ENCODE results near the gene DNAL4.

DNAL4 gene

GRCh38 chr22:38766076-38766777 lies 27.7 kb downstream of the DNAL4 start:
- no peaks in the 10 kb centered on the region for H3K4me1 ChIP-seq (ENCODE audit: control insufficient read depth, low read depth, low read length)
- no peak overlapping the region for H3K27ac ChIP-seq (ENCODE audit: low read length)
- H3K9ac ChIP-seq (ENCODE audit: low read length), result no peak overlapping the region
- H3K27me3 ChIP-seq (ENCODE audit: control insufficient read depth, insufficient read depth, low read length), result no peaks in the 10 kb centered on the region
- H3K9me3 ChIP-seq (ENCODE audit: control insufficient read depth, low read depth, low read length), result no peaks in the 10 kb centered on the region
- no peak overlapping the region for H3K4me3 ChIP-seq (ENCODE audit: low read length)
- H3K36me3 ChIP-seq (ENCODE audit: control insufficient read depth, low read depth, low read length), result no peaks in the 10 kb centered on the region

GRCh38 chr22:38762551-38762983 lies 31.4 kb downstream of the DNAL4 start:
- Histone ChIP-seq H3K9me3 (ENCODE audit: control insufficient read depth, low read depth, low read length) (no peaks in the 10 kb centered on the region), H3K4me3 (ENCODE audit: low read length) (no peak overlapping the region), H3K27ac (ENCODE audit: low read length) (no peak overlapping the region), H3K27me3 (ENCODE audit: control insufficient read depth, insufficient read depth, low read length) (no peaks in the 10 kb centered on the region), H3K36me3 (ENCODE audit: control insufficient read depth, low read depth, low read length) (no peaks in the 10 kb centered on the region), H3K4me1 (ENCODE audit: control insufficient read depth, low read depth, low read length) (no peaks in the 10 kb centered on the region), H3K9ac (ENCODE audit: low read length) (no peak overlapping the region)

- no peak overlapping the region for H3K4me3 ChIP-seq (ENCODE audit: low read length)
- H3K9ac ChIP-seq (ENCODE audit: low read length), result no peak overlapping the region
- H3K27ac ChIP-seq (ENCODE audit: low read length), result no peak overlapping the region
Observed at GRCh38 chr22:38761202-38762162, 32.5 kb downstream of the DNAL4 start.

GRCh38 chr22:38760477-38761201 lies 33.3 kb downstream of the DNAL4 start:
- Histone ChIP-seq H3K9me3 (ENCODE audit: control insufficient read depth, low read depth, low read length) (no peaks in the 10 kb centered on the region), H3K9ac (ENCODE audit: low read length) (no peak overlapping the region), H3K27me3 (ENCODE audit: control insufficient read depth, insufficient read depth, low read length) (peaks cover 10% of the 10 kb centered on the region), H3K4me1 (ENCODE audit: control insufficient read depth, low read depth, low read length) (no peaks in the 10 kb centered on the region), H3K36me3 (ENCODE audit: control insufficient read depth, low read depth, low read length) (no peaks in the 10 kb centered on the region), H3K4me3 (ENCODE audit: low read length) (no peak overlapping the region), H3K27ac (ENCODE audit: low read length) (no peak overlapping the region)

More at GRCh38 chr22:38761202-38762162, 32.5 kb downstream of the DNAL4 start:
- H3K36me3 ChIP-seq (ENCODE audit: control insufficient read depth, low read depth, low read length), result no peaks in the 10 kb centered on the region
- no peaks in the 10 kb centered on the region for H3K4me1 ChIP-seq (ENCODE audit: control insufficient read depth, low read depth, low read length)
- peaks cover 8% of the 10 kb centered on the region for H3K27me3 ChIP-seq (ENCODE audit: control insufficient read depth, insufficient read depth, low read length)
- no peaks in the 10 kb centered on the region for H3K9me3 ChIP-seq (ENCODE audit: control insufficient read depth, low read depth, low read length)

GRCh38 chr22:38759005-38759404 lies 34.9 kb downstream of the DNAL4 start:
- Histone ChIP-seq H3K36me3 (ENCODE audit: control insufficient read depth, low read depth, low read length) (no peaks in the 10 kb centered on the region), H3K4me3 (ENCODE audit: low read length) (no peak overlapping the region), H3K27ac (ENCODE audit: low read length) (no peak overlapping the region), H3K9ac (ENCODE audit: low read length) (no peak overlapping the region), H3K9me3 (ENCODE audit: control insufficient read depth, low read depth, low read length) (no peaks in the 10 kb centered on the region), H3K4me1 (ENCODE audit: control insufficient read depth, low read depth, low read length) (peaks cover 4% of the 10 kb centered on the region), H3K27me3 (ENCODE audit: control insufficient read depth, insufficient read depth, low read length) (peaks cover 10% of the 10 kb centered on the region)

GRCh38 chr22:38758276-38758945 lies 35.5 kb downstream of the DNAL4 start:
- Histone ChIP-seq H3K4me1 (ENCODE audit: control insufficient read depth, low read depth, low read length) (peaks cover 5% of the 10 kb centered on the region), H3K27me3 (ENCODE audit: control insufficient read depth, insufficient read depth, low read length) (peaks cover 10% of the 10 kb centered on the region), H3K9me3 (ENCODE audit: control insufficient read depth, low read depth, low read length) (no peaks in the 10 kb centered on the region), H3K4me3 (ENCODE audit: low read length) (no peak overlapping the region), H3K27ac (ENCODE audit: low read length) (no peak overlapping the region), H3K36me3 (ENCODE audit: control insufficient read depth, low read depth, low read length) (no peaks in the 10 kb centered on the region), H3K9ac (ENCODE audit: low read length) (no peak overlapping the region)

- no peaks in the 10 kb centered on the region for H3K9me3 ChIP-seq (ENCODE audit: control insufficient read depth, low read depth, low read length)
- no peak overlapping the region for H3K9ac ChIP-seq (ENCODE audit: low read length)
- peaks cover 10% of the 10 kb centered on the region for H3K27me3 ChIP-seq (ENCODE audit: control insufficient read depth, insufficient read depth, low read length)
- H3K27ac ChIP-seq (ENCODE audit: low read length), result no peak overlapping the region
- peaks cover 5% of the 10 kb centered on the region for H3K4me1 ChIP-seq (ENCODE audit: control insufficient read depth, low read depth, low read length)
- no peaks in the 10 kb centered on the region for H3K36me3 ChIP-seq (ENCODE audit: control insufficient read depth, low read depth, low read length)
- H3K4me3 ChIP-seq (ENCODE audit: low read length), result no peak overlapping the region
Observed at GRCh38 chr22:38757464-38757757, 36.5 kb downstream of the DNAL4 start.

- H3K4me1 ChIP-seq (ENCODE audit: control insufficient read depth, low read depth, low read length), result peaks cover 5% of the 10 kb centered on the region
- peaks cover 10% of the 10 kb centered on the region for H3K27me3 ChIP-seq (ENCODE audit: control insufficient read depth, insufficient read depth, low read length)
- H3K9ac ChIP-seq (ENCODE audit: low read length), result peak overlapping the region; percentile 42
- H3K4me3 ChIP-seq (ENCODE audit: low read length), result peak overlapping the region; percentile 71
- no peak overlapping the region for H3K27ac ChIP-seq (ENCODE audit: low read length)
- H3K36me3 ChIP-seq (ENCODE audit: control insufficient read depth, low read depth, low read length), result no peaks in the 10 kb centered on the region
- no peaks in the 10 kb centered on the region for H3K9me3 ChIP-seq (ENCODE audit: control insufficient read depth, low read depth, low read length)
Observed at GRCh38 chr22:38756711-38757463, 37.1 kb downstream of the DNAL4 start.

- Histone ChIP-seq H3K27ac (ENCODE audit: low read length) (no peak within 1 kb of the TSS), H3K4me3 (ENCODE audit: low read length) (peak within 1 kb of the TSS; percentile 71), H3K9ac (ENCODE audit: low read length) (peak within 1 kb of the TSS; percentile 42), H3K27me3 (ENCODE audit: control insufficient read depth, insufficient read depth, low read length) (peaks cover 10% of the 10 kb centered on the region), H3K36me3 (ENCODE audit: control insufficient read depth, low read depth, low read length) (no peaks in the 10 kb centered on the region), H3K9me3 (ENCODE audit: control insufficient read depth, low read depth, low read length) (no peaks in the 10 kb centered on the region), H3K4me1 (ENCODE audit: control insufficient read depth, low read depth, low read length) (peaks cover 5% of the 10 kb centered on the region)
Observed at GRCh38 chr22:38755911-38756532, 37.9 kb downstream of the DNAL4 start, which contains the start of gene SUN2. TSS of gene SUN2 (minus strand) at chr22:38755998. CDS start at chr22:38752628, 3,370 bp downstream.

GRCh38 chr22:38755155-38755910 lies 38.6 kb downstream of the DNAL4 start:
- Histone ChIP-seq H3K36me3 (ENCODE audit: control insufficient read depth, low read depth, low read length) (no peaks in the 10 kb centered on the region), H3K27ac (ENCODE audit: low read length) (no peak overlapping the region), H3K9ac (ENCODE audit: low read length) (no peak overlapping the region), H3K27me3 (ENCODE audit: control insufficient read depth, insufficient read depth, low read length) (peaks cover 10% of the 10 kb centered on the region), H3K9me3 (ENCODE audit: control insufficient read depth, low read depth, low read length) (no peaks in the 10 kb centered on the region), H3K4me1 (ENCODE audit: control insufficient read depth, low read depth, low read length) (peaks cover 5% of the 10 kb centered on the region), H3K4me3 (ENCODE audit: low read length) (peak overlapping the region; percentile 46)

All from iPS-18a (cell line).